WTC11 (cell line): ENCODE measurements around the gene PLD2. TPM values are rescaled to one million over a fixed set of nuclear protein-coding genes. Genes with fewer than 3 reads are reported as not detected.

ENCODE experiments used
- ATAC-seq: fragments of 200-7000 bp; cut with Tn5 transposase; 2 replicates; pipeline ENCODE4 v1.10.0; 2021; ENCODE audit warnings: mild to moderate bottlenecking, moderate library complexity
- CTCF ChIA-PET: fragments of 300-600 bp; sonication (Branson Sonifier 250); formaldehyde crosslinking; loops from one replicate; lab custom pipeline; 2021; ENCODE audit warnings: antibody characterized with exemption; lab: Charles Lee
- POLR2A ChIA-PET: fragments of 350-600 bp; sonication (Branson Sonifier 250); formaldehyde crosslinking; loops from one replicate; lab custom pipeline; 2021; ENCODE audit warnings: antibody characterized with exemption; lab: Charles Lee
- DNase-seq: peaks from one replicate; pipeline ENCODE4 v3.0.0; 2021; ENCODE audit warnings: low spot score
- H3K27ac Mint-ChIP-seq: 2 replicates; pipeline ENCODE4 v1.8.0; 2021; ENCODE audit warnings: mixed read lengths
- H3K27me3 Mint-ChIP-seq: 2 replicates; pipeline ENCODE4 v1.8.0; 2021; ENCODE audit warnings: low read depth, mild to moderate bottlenecking, moderate library complexity, mixed read lengths
- H3K36me3 Mint-ChIP-seq: 2 replicates; pipeline ENCODE4 v1.8.0; 2021; ENCODE audit warnings: mixed read lengths
- H3K4me1 Mint-ChIP-seq: 2 replicates; pipeline ENCODE4 v1.8.0; 2022; ENCODE audit warnings: mixed read lengths
- H3K4me3 Mint-ChIP-seq: 2 replicates; pipeline ENCODE4 v1.8.0; 2021; ENCODE audit warnings: mild to moderate bottlenecking, moderate library complexity, mixed read lengths
- H3K9me3 Mint-ChIP-seq: 2 replicates; pipeline ENCODE4 v1.8.0; 2021; ENCODE audit warnings: mixed read lengths
- ESRRA ChIP-seq: sonication (generic); formaldehyde crosslinking; IDR thresholded peaks from 2 replicates; pipeline ENCODE4 v1.8.1; 2022; ENCODE audit warnings: mild to moderate bottlenecking, missing genetic modification reagents, borderline replicate concordance
- JAZF1 ChIP-seq: fragments of 250-450 bp; sonication (Bioruptor Pico); IDR thresholded peaks from 2 replicates; pipeline ENCODE4 v1.9.0; 2021; ENCODE audit warnings: moderate library complexity, mild to moderate bottlenecking, inconsistent platforms
- JUN ChIP-seq: sonication (generic); formaldehyde crosslinking; IDR thresholded peaks from 2 replicates; pipeline ENCODE4 v1.8.0; 2023; ENCODE audit warnings: mild to moderate bottlenecking, missing genetic modification reagents
- MXD4 ChIP-seq: fragments of 250-450 bp; sonication (Bioruptor Pico); IDR thresholded peaks from 2 replicates; pipeline ENCODE4 v1.8.0; 2021; ENCODE audit warnings: mild to moderate bottlenecking, moderate library complexity, borderline replicate concordance
- NR1H2 ChIP-seq: sonication (generic); formaldehyde crosslinking; IDR thresholded peaks from 2 replicates; pipeline ENCODE4 v1.9.0; 2021; ENCODE audit warnings: mild to moderate bottlenecking, moderate library complexity, missing genetic modification reagents
- NR2C2 ChIP-seq: sonication (generic); formaldehyde crosslinking; IDR thresholded peaks from 2 replicates; pipeline ENCODE4 v1.8.0; 2022; ENCODE audit warnings: mild to moderate bottlenecking, missing genetic modification reagents
- SOX15 ChIP-seq: fragments of 250-450 bp; sonication (Bioruptor Pico); IDR thresholded peaks from 2 replicates; pipeline ENCODE4 v1.9.0; 2021; ENCODE audit warnings: mild to moderate bottlenecking
- TCF7 ChIP-seq: sonication (generic); formaldehyde crosslinking; IDR thresholded peaks from 2 replicates; pipeline ENCODE4 v1.8.0; 2022; ENCODE audit warnings: mild to moderate bottlenecking, low read depth, missing genetic modification reagents, moderate library complexity
- TEAD4 ChIP-seq: sonication (generic); formaldehyde crosslinking; IDR thresholded peaks from 2 replicates; pipeline ENCODE4 v1.8.0; 2022; ENCODE audit warnings: mild to moderate bottlenecking, missing genetic modification reagents
- TP53 ChIP-seq: sonication (generic); formaldehyde crosslinking; IDR thresholded peaks from 2 replicates; pipeline ENCODE4 v1.8.1; 2023; ENCODE audit warnings: mild to moderate bottlenecking, missing genetic modification reagents
- ZNF219 ChIP-seq: sonication (generic); formaldehyde crosslinking; IDR thresholded peaks from 2 replicates; pipeline ENCODE4 v1.8.0; 2023; ENCODE audit warnings: missing genetic modification reagents, mild to moderate bottlenecking, borderline replicate concordance
- ZNF423 ChIP-seq: fragments of 250-450 bp; sonication (Bioruptor Pico); IDR thresholded peaks from 2 replicates; pipeline ENCODE4 v2.1.2; 2022; ENCODE audit warnings: mild to moderate bottlenecking, moderate library complexity
- ZNF671 ChIP-seq: fragments of 250-450 bp; sonication (Bioruptor Pico); IDR thresholded peaks from 2 replicates; pipeline ENCODE4 v1.8.0; 2021; ENCODE audit warnings: mild to moderate bottlenecking
- total RNA-seq: library from RNA; stranded (reverse); gene quantifications from 3 replicates; pipeline ENCODE4 v1.2.3, GENCODE V29; 2021
- TF ChIP-seq, protein P1 (sequence below): sonication (generic); formaldehyde crosslinking; IDR thresholded peaks from 2 replicates; pipeline ENCODE4 v1.8.0; 2023; ENCODE audit warnings: mild to moderate bottlenecking, missing genetic modification reagents
- TF ChIP-seq, protein P2 (sequence below): sonication (generic); formaldehyde crosslinking; IDR thresholded peaks from 2 replicates; pipeline ENCODE4 v1.8.1; 2023; ENCODE audit warnings: mild to moderate bottlenecking, missing genetic modification reagents
- TF ChIP-seq, protein P3 (sequence below): sonication (generic); formaldehyde crosslinking; IDR thresholded peaks from 2 replicates; pipeline ENCODE4 v1.8.1; 2023; ENCODE audit warnings: mild to moderate bottlenecking, missing genetic modification reagents, moderate library complexity
- TF ChIP-seq, protein P4 (sequence below): sonication (generic); formaldehyde crosslinking; IDR thresholded peaks from 2 replicates; pipeline ENCODE4 v1.8.1; 2022; ENCODE audit warnings: mild to moderate bottlenecking, moderate library complexity, missing genetic modification reagents
- TF ChIP-seq, protein P5 (sequence below): fragments of 250-450 bp; sonication (Bioruptor Pico); IDR thresholded peaks from 2 replicates; pipeline ENCODE4 v1.8.0; 2021; ENCODE audit warnings: mild to moderate bottlenecking
- TF ChIP-seq, protein P6 (sequence below): sonication (generic); formaldehyde crosslinking; IDR thresholded peaks from 2 replicates; pipeline ENCODE4 v1.8.1; 2022; ENCODE audit warnings: low read depth, missing genetic modification reagents, borderline replicate concordance
- TF ChIP-seq, protein P7 (sequence below): sonication (generic); formaldehyde crosslinking; IDR thresholded peaks from 2 replicates; pipeline ENCODE4 v1.8.1; 2023; ENCODE audit warnings: mild to moderate bottlenecking, missing genetic modification reagents, moderate library complexity
- TF ChIP-seq, protein P8 (sequence below): fragments of 250-450 bp; sonication (Bioruptor Pico); IDR thresholded peaks from 2 replicates; pipeline ENCODE4 v1.9.0; 2021; ENCODE audit warnings: mild to moderate bottlenecking

PLD2 gene
- total RNA-seq, 1 experiment from 2014 or later: 64.9 TPM

DNA sequence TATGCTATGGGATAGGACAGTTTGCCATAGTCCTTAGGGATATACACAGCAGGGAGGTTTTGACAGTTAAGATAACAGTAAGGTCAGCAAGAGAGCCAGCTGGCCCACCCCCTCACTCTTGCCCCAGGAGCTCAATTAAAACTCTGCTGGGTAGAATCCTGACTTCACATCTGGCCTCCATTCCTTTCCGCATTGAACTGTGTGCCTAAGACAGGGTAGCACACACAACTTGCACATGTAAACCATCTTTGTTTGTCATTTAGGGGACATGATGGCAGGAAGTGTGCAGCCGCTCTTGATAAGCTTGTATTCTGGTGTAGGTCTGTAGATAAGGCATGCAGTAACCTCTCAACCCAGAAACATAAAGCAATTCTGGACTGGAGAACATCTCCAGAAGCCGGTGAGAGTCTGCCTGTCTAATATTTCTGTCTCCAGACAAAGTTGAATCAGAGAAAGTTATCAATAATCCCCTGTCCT lies 31.4 kb downstream of the PLD2 start (continued):
- TF ChIP-seq, protein P1, sequence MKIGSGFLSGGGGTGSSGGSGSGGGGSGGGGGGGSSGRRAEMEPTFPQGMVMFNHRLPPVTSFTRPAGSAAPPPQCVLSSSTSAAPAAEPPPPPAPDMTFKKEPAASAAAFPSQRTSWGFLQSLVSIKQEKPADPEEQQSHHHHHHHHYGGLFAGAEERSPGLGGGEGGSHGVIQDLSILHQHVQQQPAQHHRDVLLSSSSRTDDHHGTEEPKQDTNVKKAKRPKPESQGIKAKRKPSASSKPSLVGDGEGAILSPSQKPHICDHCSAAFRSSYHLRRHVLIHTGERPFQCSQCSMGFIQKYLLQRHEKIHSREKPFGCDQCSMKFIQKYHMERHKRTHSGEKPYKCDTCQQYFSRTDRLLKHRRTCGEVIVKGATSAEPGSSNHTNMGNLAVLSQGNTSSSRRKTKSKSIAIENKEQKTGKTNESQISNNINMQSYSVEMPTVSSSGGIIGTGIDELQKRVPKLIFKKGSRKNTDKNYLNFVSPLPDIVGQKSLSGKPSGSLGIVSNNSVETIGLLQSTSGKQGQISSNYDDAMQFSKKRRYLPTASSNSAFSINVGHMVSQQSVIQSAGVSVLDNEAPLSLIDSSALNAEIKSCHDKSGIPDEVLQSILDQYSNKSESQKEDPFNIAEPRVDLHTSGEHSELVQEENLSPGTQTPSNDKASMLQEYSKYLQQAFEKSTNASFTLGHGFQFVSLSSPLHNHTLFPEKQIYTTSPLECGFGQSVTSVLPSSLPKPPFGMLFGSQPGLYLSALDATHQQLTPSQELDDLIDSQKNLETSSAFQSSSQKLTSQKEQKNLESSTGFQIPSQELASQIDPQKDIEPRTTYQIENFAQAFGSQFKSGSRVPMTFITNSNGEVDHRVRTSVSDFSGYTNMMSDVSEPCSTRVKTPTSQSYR: no peak
- TF ChIP-seq SOX15: no peak

DNA sequence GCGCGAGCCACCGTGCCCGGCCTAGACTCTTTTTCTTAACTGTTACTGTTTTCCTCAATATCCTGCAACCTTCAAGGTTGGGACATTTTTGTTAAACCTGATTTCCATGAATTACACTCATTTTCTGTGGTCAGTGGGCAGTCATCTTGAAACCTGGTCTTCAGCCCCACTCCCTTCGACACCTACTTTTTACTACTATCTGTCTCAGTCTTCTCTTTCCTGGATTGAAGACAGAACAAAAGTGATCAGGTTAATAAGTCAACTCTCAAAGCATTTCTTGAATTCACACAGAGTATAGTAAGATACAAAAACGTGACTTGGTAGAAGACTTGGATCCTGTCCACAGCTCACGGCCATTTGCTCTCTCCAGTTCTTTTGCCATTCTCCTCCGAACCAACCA lies 32.3 kb downstream of the PLD2 start:
- no peak for ATAC-seq
- POLR2A ChIA-PET: no interaction called here

More for the DNA sequence above, 32.3 kb downstream of the PLD2 start:
- Mint-ChIP-seq H3K27ac (peak overlapping the region; percentile 53), H3K4me3 (no peak overlapping the region), H3K36me3 (no peaks in the 10 kb centered on the region), H3K9me3 (no peaks in the 10 kb centered on the region), H3K27me3 (no peaks in the 10 kb centered on the region), H3K4me1 (peaks cover 40% of the 10 kb centered on the region)
- DNase-seq: no peak
- TF ChIP-seq, protein P2, sequence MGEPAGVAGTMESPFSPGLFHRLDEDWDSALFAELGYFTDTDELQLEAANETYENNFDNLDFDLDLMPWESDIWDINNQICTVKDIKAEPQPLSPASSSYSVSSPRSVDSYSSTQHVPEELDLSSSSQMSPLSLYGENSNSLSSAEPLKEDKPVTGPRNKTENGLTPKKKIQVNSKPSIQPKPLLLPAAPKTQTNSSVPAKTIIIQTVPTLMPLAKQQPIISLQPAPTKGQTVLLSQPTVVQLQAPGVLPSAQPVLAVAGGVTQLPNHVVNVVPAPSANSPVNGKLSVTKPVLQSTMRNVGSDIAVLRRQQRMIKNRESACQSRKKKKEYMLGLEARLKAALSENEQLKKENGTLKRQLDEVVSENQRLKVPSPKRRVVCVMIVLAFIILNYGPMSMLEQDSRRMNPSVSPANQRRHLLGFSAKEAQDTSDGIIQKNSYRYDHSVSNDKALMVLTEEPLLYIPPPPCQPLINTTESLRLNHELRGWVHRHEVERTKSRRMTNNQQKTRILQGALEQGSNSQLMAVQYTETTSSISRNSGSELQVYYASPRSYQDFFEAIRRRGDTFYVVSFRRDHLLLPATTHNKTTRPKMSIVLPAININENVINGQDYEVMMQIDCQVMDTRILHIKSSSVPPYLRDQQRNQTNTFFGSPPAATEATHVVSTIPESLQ: no peak
- TF ChIP-seq JAZF1: no peak
- TF ChIP-seq, protein P3, sequence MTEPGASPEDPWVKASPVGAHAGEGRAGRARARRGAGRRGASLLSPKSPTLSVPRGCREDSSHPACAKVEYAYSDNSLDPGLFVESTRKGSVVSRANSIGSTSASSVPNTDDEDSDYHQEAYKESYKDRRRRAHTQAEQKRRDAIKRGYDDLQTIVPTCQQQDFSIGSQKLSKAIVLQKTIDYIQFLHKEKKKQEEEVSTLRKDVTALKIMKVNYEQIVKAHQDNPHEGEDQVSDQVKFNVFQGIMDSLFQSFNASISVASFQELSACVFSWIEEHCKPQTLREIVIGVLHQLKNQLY (CRISPR knock-in tag): no peak
- TF ChIP-seq TP53: no peak
- TF ChIP-seq ZNF219: no peak
- no peak for TF ChIP-seq NR1H2 (CRISPR knock-in tag)
- TF ChIP-seq, protein P4, sequence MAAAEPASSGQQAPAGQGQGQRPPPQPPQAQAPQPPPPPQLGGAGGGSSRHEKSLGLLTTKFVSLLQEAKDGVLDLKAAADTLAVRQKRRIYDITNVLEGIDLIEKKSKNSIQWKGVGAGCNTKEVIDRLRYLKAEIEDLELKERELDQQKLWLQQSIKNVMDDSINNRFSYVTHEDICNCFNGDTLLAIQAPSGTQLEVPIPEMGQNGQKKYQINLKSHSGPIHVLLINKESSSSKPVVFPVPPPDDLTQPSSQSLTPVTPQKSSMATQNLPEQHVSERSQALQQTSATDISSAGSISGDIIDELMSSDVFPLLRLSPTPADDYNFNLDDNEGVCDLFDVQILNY: no peak
- TF ChIP-seq ESRRA (CRISPR knock-in tag): no peak
- no peak for TF ChIP-seq TCF7 (CRISPR knock-in tag)
- TF ChIP-seq, protein P5, sequence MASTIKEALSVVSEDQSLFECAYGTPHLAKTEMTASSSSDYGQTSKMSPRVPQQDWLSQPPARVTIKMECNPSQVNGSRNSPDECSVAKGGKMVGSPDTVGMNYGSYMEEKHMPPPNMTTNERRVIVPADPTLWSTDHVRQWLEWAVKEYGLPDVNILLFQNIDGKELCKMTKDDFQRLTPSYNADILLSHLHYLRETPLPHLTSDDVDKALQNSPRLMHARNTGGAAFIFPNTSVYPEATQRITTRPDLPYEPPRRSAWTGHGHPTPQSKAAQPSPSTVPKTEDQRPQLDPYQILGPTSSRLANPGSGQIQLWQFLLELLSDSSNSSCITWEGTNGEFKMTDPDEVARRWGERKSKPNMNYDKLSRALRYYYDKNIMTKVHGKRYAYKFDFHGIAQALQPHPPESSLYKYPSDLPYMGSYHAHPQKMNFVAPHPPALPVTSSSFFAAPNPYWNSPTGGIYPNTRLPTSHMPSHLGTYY (CRISPR knock-in tag): no peak
- TF ChIP-seq, protein P6, sequence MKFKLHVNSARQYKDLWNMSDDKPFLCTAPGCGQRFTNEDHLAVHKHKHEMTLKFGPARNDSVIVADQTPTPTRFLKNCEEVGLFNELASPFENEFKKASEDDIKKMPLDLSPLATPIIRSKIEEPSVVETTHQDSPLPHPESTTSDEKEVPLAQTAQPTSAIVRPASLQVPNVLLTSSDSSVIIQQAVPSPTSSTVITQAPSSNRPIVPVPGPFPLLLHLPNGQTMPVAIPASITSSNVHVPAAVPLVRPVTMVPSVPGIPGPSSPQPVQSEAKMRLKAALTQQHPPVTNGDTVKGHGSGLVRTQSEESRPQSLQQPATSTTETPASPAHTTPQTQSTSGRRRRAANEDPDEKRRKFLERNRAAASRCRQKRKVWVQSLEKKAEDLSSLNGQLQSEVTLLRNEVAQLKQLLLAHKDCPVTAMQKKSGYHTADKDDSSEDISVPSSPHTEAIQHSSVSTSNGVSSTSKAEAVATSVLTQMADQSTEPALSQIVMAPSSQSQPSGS (CRISPR knock-in tag): no peak
- TF ChIP-seq, protein P7, sequence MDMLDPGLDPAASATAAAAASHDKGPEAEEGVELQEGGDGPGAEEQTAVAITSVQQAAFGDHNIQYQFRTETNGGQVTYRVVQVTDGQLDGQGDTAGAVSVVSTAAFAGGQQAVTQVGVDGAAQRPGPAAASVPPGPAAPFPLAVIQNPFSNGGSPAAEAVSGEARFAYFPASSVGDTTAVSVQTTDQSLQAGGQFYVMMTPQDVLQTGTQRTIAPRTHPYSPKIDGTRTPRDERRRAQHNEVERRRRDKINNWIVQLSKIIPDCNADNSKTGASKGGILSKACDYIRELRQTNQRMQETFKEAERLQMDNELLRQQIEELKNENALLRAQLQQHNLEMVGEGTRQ: no peak
- TF ChIP-seq JUN (CRISPR knock-in tag): no peak
- TF ChIP-seq SOX15: no peak
- TF ChIP-seq NR2C2 (CRISPR knock-in tag): no peak
- TF ChIP-seq, protein P8, sequence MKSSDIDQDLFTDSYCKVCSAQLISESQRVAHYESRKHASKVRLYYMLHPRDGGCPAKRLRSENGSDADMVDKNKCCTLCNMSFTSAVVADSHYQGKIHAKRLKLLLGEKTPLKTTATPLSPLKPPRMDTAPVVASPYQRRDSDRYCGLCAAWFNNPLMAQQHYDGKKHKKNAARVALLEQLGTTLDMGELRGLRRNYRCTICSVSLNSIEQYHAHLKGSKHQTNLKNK: no peak
- no peak for TF ChIP-seq MXD4
- TF ChIP-seq TEAD4 (CRISPR knock-in tag): no peak
- no peak for TF ChIP-seq ZNF423
- no peak for TF ChIP-seq ZNF671 (CRISPR knock-in tag)
- CTCF ChIA-PET: interaction anchor here (1.8 kb wide), 1 partner anchor 10 kb away, joined by 4 read pairs; no protein-coding TSS in a partner anchor
